ENCODE data around the gene OGFRL1. TPM values are rescaled to one million over a fixed set of nuclear protein-coding genes. Genes with fewer than 3 reads are reported as not detected.

The OGFRL1 gene
- total RNA-seq, 1 donor from 2014 or later, result 4.4 TPM

GRCh38 chr6:71349395-71349794 is 60.8 kb downstream of the OGFRL1 start:
- DNase-seq (ENCODE audit: low spot score in 2 of 2, unreplicated experiment in 2 of 2), result no peak
- Mint-ChIP-seq H3K36me3 (peaks cover 4% of the 10 kb centered on the region), H3K9me3 (no peaks in the 10 kb centered on the region), H3K4me1 (peaks cover 19% of the 10 kb centered on the region), H3K27me3 (ENCODE audit: low read depth) (peaks cover 20% of the 10 kb centered on the region), H3K27ac (no peak overlapping the region), H3K4me3 (no peak overlapping the region)
- peak; percentile 84 for TF ChIP-seq CTCF (IDR thresholded peaks at IDR 0.05; ENCODE audit: unreplicated experiment)

DNA sequence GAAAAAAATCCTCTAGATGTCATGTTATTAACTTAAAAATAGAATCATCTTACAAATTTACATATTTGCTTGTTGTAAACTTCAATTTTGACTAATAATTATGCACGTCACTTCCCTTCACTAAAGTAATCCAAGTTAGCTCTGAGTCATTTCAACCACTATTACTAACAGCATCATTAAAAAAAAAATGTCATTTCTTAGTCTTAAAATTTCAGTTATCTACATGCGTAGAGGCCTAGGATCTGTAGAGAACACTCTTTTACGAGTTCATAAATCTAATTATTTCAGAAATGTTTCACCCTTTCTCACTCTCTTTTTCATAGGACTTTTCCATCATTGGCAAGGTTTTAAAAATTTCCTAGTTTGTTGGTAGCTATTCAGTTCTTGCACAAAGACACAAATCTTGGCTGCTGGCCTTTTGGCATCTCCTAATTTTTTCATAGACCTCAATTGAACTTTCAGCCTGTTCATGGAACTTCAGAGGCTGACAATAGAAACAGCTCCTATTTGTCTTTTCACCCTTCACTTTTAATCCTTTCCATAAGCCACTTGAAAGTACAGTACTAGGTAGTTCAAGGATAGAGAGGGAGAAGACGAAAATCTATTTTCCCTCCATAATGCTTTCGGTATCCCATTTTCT is 61.5 kb downstream of the OGFRL1 start:
- no peaks in the 10 kb centered on the region for H3K36me3 Mint-ChIP-seq
- no peak overlapping the region for H3K27ac Mint-ChIP-seq
- peaks cover 19% of the 10 kb centered on the region for H3K4me1 Mint-ChIP-seq
- no peaks in the 10 kb centered on the region for H3K9me3 Mint-ChIP-seq
- no peak for DNase-seq (ENCODE audit: low spot score in 2 of 2, unreplicated experiment in 2 of 2)
- TF ChIP-seq CTCF (IDR thresholded peaks at IDR 0.05; ENCODE audit: unreplicated experiment), result no peak
- H3K4me3 Mint-ChIP-seq, result no peak overlapping the region
- peaks cover 16% of the 10 kb centered on the region for H3K27me3 Mint-ChIP-seq (ENCODE audit: low read depth)

DNA sequence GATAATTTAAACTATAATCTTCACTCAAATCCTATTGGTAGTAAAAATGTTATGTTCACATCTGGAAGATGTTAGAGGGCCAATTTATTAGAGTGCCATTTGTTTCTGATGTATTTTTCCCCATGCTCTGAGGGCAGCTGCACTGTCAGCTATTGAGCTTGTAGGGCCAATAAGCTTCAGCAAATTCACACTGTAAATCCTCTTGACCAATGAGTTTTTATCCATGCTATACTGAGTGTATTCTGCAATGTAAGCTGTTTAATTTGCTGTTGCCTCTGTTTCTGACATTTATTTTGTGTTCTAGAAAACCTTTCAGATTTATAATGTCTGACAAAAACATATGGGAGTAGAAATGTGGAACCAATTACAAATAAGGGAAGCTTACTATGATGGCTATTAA is 62.6 kb downstream of the OGFRL1 start:
- H3K27ac Mint-ChIP-seq, result peak overlapping the region; percentile 26
- peaks cover 8% of the 10 kb centered on the region for H3K36me3 Mint-ChIP-seq
- no peak overlapping the region for H3K4me3 Mint-ChIP-seq
- DNase-seq (ENCODE audit: low spot score in 2 of 2, unreplicated experiment in 2 of 2), result no peak
- H3K4me1 Mint-ChIP-seq, result peaks cover 19% of the 10 kb centered on the region
- no peak for TF ChIP-seq CTCF (IDR thresholded peaks at IDR 0.05; ENCODE audit: unreplicated experiment)
- H3K9me3 Mint-ChIP-seq, result peaks cover 9% of the 10 kb centered on the region
- H3K27me3 Mint-ChIP-seq (ENCODE audit: low read depth), result peaks cover 11% of the 10 kb centered on the region
